Muscle of leg (tissue), 11 donors: Measurements from ENCODE around the gene HSPA8. TPM values are rescaled to one million over a fixed set of nuclear protein-coding genes. Genes with fewer than 3 reads are reported as not detected.

Experiments used
- DNase-seq: peaks from one replicate; pipeline ENCODE4 v3.0.0; 2013
- H3K27ac ChIP-seq: one replicate; pipeline ENCODE4 v1.5.1; 2013; ENCODE audit warnings: mild to moderate bottlenecking, low read length, control low read depth
- H3K27me3 ChIP-seq: one replicate; pipeline ENCODE4 v1.6.1; 2013; ENCODE audit warnings: low read length; ENCODE audit not compliant: control insufficient read depth, insufficient read depth
- H3K36me3 ChIP-seq: one replicate; pipeline ENCODE4 v1.6.1; 2013; ENCODE audit warnings: low read length; ENCODE audit not compliant: control insufficient read depth, insufficient read depth
- H3K4me1 ChIP-seq: one replicate; pipeline ENCODE4 v1.6.1; 2013; ENCODE audit warnings: low read length; ENCODE audit not compliant: control insufficient read depth, insufficient read depth
- H3K4me3 ChIP-seq: one replicate; pipeline ENCODE4 v1.5.1; 2013; ENCODE audit warnings: low read length, control low read depth
- H3K9me3 ChIP-seq: replicated peaks from 2 replicates; pipeline ENCODE4 v1.6.1; 2013; ENCODE audit warnings: low read depth, low read length; ENCODE audit not compliant: control insufficient read depth
- WGBS: methylation state at CpG from one replicate; pipeline ENCODE4 v1.1.5; 2013; ENCODE audit warnings: missing lambda C conversion rate; ENCODE audit not compliant: insufficient coverage; 5-methylcytosine and 5-hydroxymethylcytosine counted together
- polyA plus RNA-seq, 8 donors: library from polyadenylated mRNA; unstranded; fragments of 120-200 nt; gene quantifications; one replicate each; pipeline versions ENCODE4 v1.2.1 to v1.2.3, GENCODE V29; 2013; ENCODE audit warnings: inconsistent platforms in 1 of 8, low replicate concordance in 1 of 8; ENCODE audit not compliant: insufficient read length in 8 of 8, insufficient read depth in 1 of 8
- total RNA-seq: library from RNA; stranded (reverse); fragments of 120-200 nt; gene quantifications from one replicate; pipeline ENCODE4 v1.2.4, GENCODE V29; 2013

Gene HSPA8
- total and polyA plus RNA-seq, 9 donors: 1,516 to 1,826 (median 1,715) TPM

DNA sequence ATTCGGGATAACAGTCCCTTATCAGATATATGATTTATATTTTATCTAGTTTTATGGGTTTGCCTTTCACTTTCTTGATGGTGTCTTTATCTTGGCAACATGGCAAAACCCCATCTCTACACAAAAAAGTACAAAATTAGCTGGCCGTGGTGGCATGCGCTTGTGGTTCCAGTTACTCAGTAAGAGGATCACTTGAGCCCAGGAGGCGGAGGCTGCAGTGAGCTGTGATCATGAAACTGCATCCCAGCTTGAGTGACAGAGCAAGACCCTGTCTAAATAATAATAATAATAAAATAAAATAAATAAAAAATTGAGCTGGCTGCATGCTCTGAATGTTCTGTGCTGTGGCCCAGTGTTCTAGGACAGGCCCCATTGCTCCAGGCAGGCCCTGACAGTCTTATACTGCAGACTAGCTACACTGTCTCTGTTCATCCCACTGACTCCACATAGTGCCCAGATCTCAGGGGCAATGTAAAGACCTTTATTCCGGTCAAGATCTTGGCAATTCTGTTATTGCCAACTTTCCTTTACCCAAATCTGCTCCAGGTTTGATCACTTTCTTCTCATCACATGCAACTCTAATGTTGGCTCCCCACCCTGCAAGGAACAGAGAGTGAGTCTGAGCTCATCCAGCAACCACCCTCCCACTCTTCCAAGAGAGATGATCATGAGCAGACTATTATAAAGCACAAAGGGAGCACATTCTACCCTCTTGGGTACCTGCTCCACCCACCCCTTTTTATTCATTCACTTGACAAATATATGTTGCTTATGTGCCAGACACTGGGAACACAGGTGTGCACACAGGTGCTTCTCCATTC, 8.8 kb downstream of the HSPA8 start:
- WGBS: 91% methylated on average over 1 of the region's 5 CpGs
- H3K27me3 ChIP-seq: no peaks in the 10 kb centered on the region
- no peaks in the 10 kb centered on the region for H3K9me3 ChIP-seq
- DNase-seq: no peak
- H3K4me1 ChIP-seq: peaks cover 6% of the 10 kb centered on the region
- H3K4me3 ChIP-seq: no peak overlapping the region
- H3K36me3 ChIP-seq: peaks cover 36% of the 10 kb centered on the region
- no peak overlapping the region for H3K27ac ChIP-seq

DNA sequence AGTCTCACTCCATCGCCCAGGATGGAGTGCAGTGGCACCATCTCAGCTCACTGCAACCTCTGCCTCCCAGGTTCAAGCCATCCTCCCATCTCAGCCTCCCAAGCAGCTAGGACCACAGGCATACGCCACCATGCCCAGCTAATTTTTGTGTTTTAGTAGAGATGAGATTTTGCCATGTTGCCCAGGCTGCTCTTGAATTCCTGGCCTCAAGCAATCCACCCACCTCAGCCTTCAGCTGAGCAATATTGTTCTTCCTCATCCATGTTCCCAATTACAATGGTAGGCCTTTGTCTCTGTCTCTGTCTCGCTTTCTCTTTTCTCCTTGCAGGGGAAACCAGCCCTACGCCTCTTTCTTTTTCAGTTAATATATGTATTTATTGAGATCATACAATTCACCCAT, 10.3 kb downstream of the HSPA8 start:
- H3K4me3 ChIP-seq: no peak overlapping the region
- no peak overlapping the region for H3K27ac ChIP-seq
- H3K9me3 ChIP-seq: no peaks in the 10 kb centered on the region
- WGBS: no CpG with 5 or more reads among the region's 4 CpGs
- DNase-seq: no peak
- no peaks in the 10 kb centered on the region for H3K4me1 ChIP-seq
- peaks cover 23% of the 10 kb centered on the region for H3K36me3 ChIP-seq
- peaks cover 2% of the 10 kb centered on the region for H3K27me3 ChIP-seq

DNA sequence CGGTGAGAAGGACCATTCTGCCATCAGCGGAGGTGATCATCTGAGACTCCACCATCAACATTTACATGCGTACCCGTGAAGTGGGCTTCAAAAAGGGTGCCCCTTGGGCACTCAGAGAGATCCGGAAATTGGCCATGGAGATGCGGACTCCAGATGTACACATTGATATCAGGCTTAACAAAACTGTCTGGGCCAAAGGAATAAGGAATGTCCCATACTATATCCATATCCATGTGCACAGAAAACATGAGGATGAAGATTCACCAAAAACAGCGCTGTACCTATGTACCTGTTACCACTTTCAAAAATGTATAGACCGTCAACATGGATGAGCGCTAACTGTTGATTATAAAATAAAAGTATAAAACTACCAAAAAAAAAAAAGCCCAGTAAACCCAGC, 10.8 kb downstream of the HSPA8 start:
- no peak overlapping the region for H3K27ac ChIP-seq

DNA sequence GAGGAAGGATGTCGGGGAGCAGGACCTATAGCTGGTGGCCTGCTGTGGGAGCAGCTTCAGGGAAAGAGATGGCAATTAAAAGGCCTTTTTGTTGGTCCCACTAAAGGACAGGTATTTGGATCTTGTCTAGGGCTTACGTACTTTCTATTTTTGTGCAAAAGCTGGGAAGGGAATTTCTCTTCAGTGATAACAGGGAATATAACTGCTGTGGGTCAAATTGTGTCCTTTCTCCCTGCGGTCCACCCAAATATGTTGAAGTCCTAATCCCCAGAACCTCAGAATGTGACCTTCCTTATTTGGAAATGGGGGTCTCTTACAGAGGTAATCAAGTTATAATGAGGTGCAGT, 14.0 kb downstream of the HSPA8 start:
- WGBS: 82% methylated on average over 1 of the region's 3 CpGs

More for the DNA sequence above, 10.8 kb downstream of the HSPA8 start:
- Histone ChIP-seq H3K4me3 (no peak overlapping the region), H3K9me3 (no peaks in the 10 kb centered on the region), H3K27me3 (peaks cover 2% of the 10 kb centered on the region), H3K4me1 (no peaks in the 10 kb centered on the region), H3K36me3 (peaks cover 18% of the 10 kb centered on the region)
- WGBS: 95% methylated on average over 4 of the region's 9 CpGs
- DNase-seq: no peak

DNA sequence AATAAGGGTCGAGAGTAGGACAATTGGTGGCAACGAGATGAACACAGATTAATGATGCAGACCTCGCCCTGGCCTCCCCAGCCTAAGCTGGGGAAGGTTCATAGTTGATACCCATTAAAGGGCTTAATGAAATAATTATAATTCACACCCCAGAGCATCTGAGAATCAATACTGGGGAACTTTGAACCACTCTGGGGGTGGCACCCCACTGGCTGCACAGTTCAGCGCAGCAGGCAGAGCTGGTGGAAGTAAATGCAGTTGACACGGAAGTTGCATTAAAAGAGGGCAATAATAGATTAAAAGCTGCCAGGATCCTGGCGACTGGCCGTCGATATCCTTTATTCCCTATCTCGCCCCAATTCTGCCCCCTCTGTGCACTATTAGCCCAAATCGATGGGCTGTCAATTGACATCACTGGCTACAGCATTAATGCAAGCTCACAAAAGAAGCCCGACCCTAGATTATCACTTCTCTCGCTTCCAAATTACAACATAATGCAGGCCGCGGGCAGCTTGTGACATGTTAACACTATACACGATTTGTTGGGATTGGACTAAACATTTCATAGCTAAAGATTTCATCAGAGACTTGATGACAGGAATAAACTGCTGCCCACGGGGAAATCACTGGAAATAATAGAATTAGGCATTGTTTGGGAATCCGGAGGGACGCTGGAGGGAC, 14.5 kb downstream of the HSPA8 start:
- no peak for DNase-seq
- Histone ChIP-seq H3K4me3 (no peak overlapping the region), H3K9me3 (no peaks in the 10 kb centered on the region), H3K4me1 (no peaks in the 10 kb centered on the region), H3K27me3 (peaks cover 2% of the 10 kb centered on the region), H3K36me3 (no peaks in the 10 kb centered on the region), H3K27ac (no peak overlapping the region)
- 83% methylated on average over 11 of the region's 18 CpGs for WGBS

More for the DNA sequence above, 14.0 kb downstream of the HSPA8 start:
- DNase-seq: no peak
- Histone ChIP-seq H3K9me3 (no peaks in the 10 kb centered on the region), H3K36me3 (no peaks in the 10 kb centered on the region), H3K4me3 (no peak overlapping the region), H3K27ac (no peak overlapping the region), H3K4me1 (no peaks in the 10 kb centered on the region), H3K27me3 (peaks cover 2% of the 10 kb centered on the region)

DNA sequence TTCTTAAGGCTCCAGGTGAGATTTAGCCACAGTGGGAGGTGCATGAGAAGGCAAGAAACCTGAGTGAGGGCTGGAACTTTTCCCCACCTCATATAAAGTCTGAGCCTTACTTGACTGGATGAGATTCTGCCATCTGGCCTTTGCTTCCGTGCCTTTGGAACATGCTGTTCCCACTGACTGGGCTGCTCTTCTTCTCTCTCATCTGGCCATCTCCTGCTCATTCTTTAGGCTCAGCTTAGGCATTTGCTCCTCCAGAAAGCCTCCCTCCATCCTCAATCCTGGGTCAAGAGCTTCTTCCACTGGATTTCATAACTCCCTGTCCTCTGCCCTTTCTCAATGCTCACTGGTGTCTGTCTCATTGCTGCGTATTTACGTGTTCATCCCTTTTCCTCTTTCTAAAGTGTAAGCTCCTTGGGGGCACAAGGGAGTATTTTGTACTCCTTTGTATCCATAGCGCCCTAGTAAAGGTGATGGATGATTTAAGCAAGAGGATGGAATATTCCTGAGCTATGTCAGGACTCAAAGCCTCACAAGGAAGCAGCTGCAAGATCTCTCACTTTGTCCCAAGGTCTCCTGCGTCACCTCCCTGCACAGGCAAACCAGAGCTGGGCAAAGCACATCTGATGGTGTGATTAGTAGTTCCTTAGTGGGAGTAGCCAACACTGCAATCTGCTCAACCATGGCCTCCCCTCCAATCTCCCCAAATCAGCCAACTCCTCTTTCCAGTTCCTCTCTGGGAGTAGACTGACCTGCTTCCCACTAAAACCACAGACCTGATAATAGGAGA, 15.3 kb downstream of the HSPA8 start:
- no peak for DNase-seq

DNA sequence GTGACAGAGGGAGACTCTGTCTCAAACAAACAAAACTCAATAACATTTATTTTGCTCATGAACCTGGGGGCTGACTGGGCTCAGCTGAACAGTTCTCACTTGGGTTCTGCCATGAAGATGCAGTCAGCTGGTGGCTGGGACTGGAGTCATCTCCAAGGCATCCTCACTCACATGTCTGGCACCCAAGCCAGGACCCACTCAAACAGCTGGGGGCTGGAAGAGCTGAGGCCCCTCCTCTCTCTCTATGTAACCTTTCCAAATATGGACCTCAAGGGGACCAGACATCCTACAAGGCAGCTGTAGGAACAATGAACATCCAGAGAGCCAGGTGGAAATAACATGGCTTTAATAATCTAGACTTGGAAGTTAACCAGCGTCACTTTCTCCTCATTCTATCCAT, 16.8 kb downstream of the HSPA8 start:
- no peak overlapping the region for H3K27ac ChIP-seq
- H3K27me3 ChIP-seq: peaks cover 2% of the 10 kb centered on the region
- H3K9me3 ChIP-seq: no peaks in the 10 kb centered on the region
- H3K4me1 ChIP-seq: peaks cover 3% of the 10 kb centered on the region
- no peak overlapping the region for H3K4me3 ChIP-seq
- DNase-seq: no peak
- H3K36me3 ChIP-seq: no peaks in the 10 kb centered on the region
- no CpG with 5 or more reads among the region's 1 CpG for WGBS

More for the DNA sequence above, 15.3 kb downstream of the HSPA8 start:
- Histone ChIP-seq H3K4me1 (no peaks in the 10 kb centered on the region), H3K36me3 (no peaks in the 10 kb centered on the region), H3K9me3 (no peaks in the 10 kb centered on the region), H3K27me3 (peaks cover 2% of the 10 kb centered on the region), H3K4me3 (no peak overlapping the region), H3K27ac (no peak overlapping the region)
- WGBS: 80% methylated on average over 1 of the region's 5 CpGs

DNA sequence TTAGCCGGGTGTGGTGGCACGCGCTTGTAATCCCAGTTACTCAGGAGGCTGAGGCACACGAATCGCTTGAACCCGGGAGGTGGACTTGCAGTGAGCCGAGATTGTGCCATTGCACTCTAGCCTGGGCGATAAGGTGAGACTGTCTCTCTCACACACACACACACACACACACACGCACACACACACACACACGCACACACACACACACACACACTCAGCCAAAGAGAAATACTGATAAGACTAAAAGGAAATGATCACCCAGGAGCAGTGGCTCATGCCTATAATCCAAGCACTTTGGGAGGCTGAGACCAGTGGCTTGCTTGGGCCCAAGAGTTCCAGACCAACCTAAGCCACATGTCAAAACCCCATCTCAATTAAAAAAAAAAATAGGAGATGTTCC, 20.8 kb downstream of the HSPA8 start:
- Histone ChIP-seq H3K9me3 (no peaks in the 10 kb centered on the region), H3K27me3 (no peaks in the 10 kb centered on the region), H3K4me1 (peaks cover 4% of the 10 kb centered on the region), H3K4me3 (no peak overlapping the region), H3K36me3 (no peaks in the 10 kb centered on the region), H3K27ac (no peak overlapping the region)
- WGBS: 100% methylated on average over 1 of the region's 10 CpGs
- no peak for DNase-seq

DNA sequence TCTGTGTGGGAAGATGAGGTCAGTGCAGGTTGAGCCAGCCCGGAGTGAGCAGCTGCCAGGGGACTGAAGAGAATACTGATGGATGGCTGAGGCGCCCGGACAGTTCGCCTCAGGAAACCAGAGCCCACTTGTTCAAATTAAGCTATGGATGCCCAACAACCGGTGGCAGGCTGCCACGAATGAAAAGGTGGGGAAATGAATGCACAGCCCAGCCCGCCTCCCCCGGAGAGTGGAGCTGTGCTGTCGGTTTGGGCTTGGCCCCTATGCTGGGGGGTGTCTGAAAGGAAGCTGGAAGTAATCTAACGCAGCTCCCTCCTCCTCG, 21.9 kb downstream of the HSPA8 start:
- no peaks in the 10 kb centered on the region for H3K27me3 ChIP-seq
- H3K4me1 ChIP-seq: peaks cover 4% of the 10 kb centered on the region
- DNase-seq: peak; percentile 72
- no peak overlapping the region for H3K27ac ChIP-seq
- no peak overlapping the region for H3K4me3 ChIP-seq
- H3K9me3 ChIP-seq: no peaks in the 10 kb centered on the region
- H3K36me3 ChIP-seq: no peaks in the 10 kb centered on the region
- 37% methylated on average over 6 of the region's 11 CpGs for WGBS

DNA sequence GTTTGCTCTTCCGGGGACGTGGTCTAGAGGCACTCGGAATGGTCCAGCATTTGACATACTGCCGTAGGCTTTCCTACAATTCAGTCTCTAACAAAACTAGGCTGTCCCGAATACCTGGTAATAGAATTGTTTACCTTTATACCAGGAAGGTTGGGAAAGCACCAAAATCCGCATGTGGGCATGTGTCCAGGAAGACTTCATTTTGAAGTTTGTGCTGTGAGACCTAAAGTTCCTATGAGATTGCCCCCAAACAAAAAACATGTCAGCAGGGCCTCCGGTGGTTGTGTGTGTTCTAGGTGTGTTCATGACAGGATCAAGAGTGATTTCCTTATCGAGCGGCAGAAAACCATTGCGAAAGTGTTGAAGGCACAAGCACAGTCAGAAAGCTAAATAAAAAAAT, 26.1 kb downstream of the HSPA8 start:
- H3K9me3 ChIP-seq: no peaks in the 10 kb centered on the region
- no peaks in the 10 kb centered on the region for H3K27me3 ChIP-seq
- H3K4me1 ChIP-seq: peaks cover 4% of the 10 kb centered on the region
- H3K27ac ChIP-seq: no peak overlapping the region
- WGBS: 93% methylated on average over 6 of the region's 10 CpGs
- DNase-seq: no peak
- no peaks in the 10 kb centered on the region for H3K36me3 ChIP-seq
- H3K4me3 ChIP-seq: no peak overlapping the region
